SKM-1 treated with dmso at 0.1 percent for 144 hours (cell line): ENCODE measurements around the gene FHIT.

Source experiments
- DNase-seq: peaks from one replicate; lab custom pipeline; 2025; ENCODE audit not compliant: unreplicated experiment; lab: John Stamatoyannopoulos, UW

The FHIT gene

GRCh38 chr3:60262546-60262945 is 988.7 kb downstream of the FHIT start:
- DNase-seq, result no peak

GRCh38 chr3:60260546-60260945 is 990.7 kb downstream of the FHIT start:
- DNase-seq, result no peak

- no peak for DNase-seq
Observed at GRCh38 chr3:60250810-60251209, 1000.4 kb downstream of the FHIT start.

- no peak for DNase-seq
Observed at GRCh38 chr3:60250206-60250605, 1001.0 kb downstream of the FHIT start.

GRCh38 chr3:60246361-60246760 is 1004.9 kb downstream of the FHIT start:
- DNase-seq, result no peak

- DNase-seq, result no peak
Observed at GRCh38 chr3:60243456-60243855, 1007.8 kb downstream of the FHIT start.

GRCh38 chr3:60240492-60240891 is 1010.8 kb downstream of the FHIT start:
- no peak for DNase-seq

- no peak for DNase-seq
Observed at GRCh38 chr3:60238550-60238949, 1012.7 kb downstream of the FHIT start.

GRCh38 chr3:60229502-60229901 is 1021.8 kb downstream of the FHIT start:
- DNase-seq, result no peak

- no peak for DNase-seq
Observed at GRCh38 chr3:60228823-60229222, 1022.4 kb downstream of the FHIT start.

- no peak for DNase-seq
Observed at GRCh38 chr3:60226912-60227311, 1024.3 kb downstream of the FHIT start.

GRCh38 chr3:60225848-60226247 is 1025.4 kb downstream of the FHIT start:
- DNase-seq, result no peak

- DNase-seq, result no peak
Observed at GRCh38 chr3:60220768-60221167, 1030.5 kb downstream of the FHIT start.

GRCh38 chr3:60219501-60219900 is 1031.8 kb downstream of the FHIT start:
- no peak for DNase-seq

GRCh38 chr3:60217156-60217911 is 1033.9 kb downstream of the FHIT start:
- no peak for DNase-seq

GRCh38 chr3:60216462-60217075 is 1034.7 kb downstream of the FHIT start:
- no peak for DNase-seq

- no peak for DNase-seq
Observed at GRCh38 chr3:60215946-60216345, 1035.3 kb downstream of the FHIT start.

GRCh38 chr3:60207905-60208304 is 1043.3 kb downstream of the FHIT start:
- DNase-seq, result no peak

- no peak for DNase-seq
Observed at GRCh38 chr3:60206206-60206605, 1045.0 kb downstream of the FHIT start.

GRCh38 chr3:60202052-60202726 is 1049.1 kb downstream of the FHIT start:
- DNase-seq, result peak; percentile 1

GRCh38 chr3:60199306-60199705 is 1051.9 kb downstream of the FHIT start:
- no peak for DNase-seq

- DNase-seq, result no peak
Observed at GRCh38 chr3:60198179-60198720, 1053.0 kb downstream of the FHIT start.
